ENCODE measurements around the gene ALAD. TPM values are rescaled to one million over a fixed set of nuclear protein-coding genes. Genes with fewer than 3 reads are reported as not detected.

Gene ALAD
- total RNA-seq, 1 donor from 2014 or later, result 5.1 TPM

DNA sequence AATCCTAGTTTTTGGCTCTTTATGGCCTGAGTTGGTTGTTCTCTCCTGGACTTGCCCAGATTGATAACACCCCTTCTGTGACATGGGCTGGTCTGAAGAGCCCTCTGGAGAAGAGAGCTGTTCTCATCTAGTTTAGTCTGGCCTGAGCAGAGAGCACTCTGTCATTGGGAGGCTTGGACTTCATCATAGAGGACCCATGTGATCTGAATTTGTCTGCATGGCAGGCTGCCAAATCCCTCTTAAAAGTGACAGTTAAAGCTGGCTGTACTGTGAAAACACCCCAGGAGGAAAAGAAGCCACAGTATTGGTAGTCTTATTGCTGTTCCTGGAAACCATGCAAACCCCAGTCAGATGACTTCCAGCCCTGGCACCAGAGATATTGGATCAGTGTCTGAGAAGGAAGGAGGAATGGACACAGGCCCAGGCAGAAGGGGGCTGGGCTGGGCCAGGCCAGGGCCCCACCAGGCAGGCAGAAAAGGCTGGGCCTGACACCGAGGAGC lies 57.3 kb downstream of the ALAD start:
- H3K4me3 ChIP-seq (ENCODE audit: low read depth, low read length), result no peak overlapping the region
- DNase-seq (ENCODE audit: low read depth), result no peak
- TF ChIP-seq, protein P1, sequence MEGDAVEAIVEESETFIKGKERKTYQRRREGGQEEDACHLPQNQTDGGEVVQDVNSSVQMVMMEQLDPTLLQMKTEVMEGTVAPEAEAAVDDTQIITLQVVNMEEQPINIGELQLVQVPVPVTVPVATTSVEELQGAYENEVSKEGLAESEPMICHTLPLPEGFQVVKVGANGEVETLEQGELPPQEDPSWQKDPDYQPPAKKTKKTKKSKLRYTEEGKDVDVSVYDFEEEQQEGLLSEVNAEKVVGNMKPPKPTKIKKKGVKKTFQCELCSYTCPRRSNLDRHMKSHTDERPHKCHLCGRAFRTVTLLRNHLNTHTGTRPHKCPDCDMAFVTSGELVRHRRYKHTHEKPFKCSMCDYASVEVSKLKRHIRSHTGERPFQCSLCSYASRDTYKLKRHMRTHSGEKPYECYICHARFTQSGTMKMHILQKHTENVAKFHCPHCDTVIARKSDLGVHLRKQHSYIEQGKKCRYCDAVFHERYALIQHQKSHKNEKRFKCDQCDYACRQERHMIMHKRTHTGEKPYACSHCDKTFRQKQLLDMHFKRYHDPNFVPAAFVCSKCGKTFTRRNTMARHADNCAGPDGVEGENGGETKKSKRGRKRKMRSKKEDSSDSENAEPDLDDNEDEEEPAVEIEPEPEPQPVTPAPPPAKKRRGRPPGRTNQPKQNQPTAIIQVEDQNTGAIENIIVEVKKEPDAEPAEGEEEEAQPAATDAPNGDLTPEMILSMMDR (conservative IDR thresholded peaks at IDR 0.05; ENCODE audit: low read depth, low read length), result no peak

GRCh38 chr9:113341712-113342410 lies 59.2 kb downstream of the ALAD start:
- no peak overlapping the region for H3K4me3 ChIP-seq (ENCODE audit: low read depth, low read length)
- TF ChIP-seq, protein P1 (conservative IDR thresholded peaks at IDR 0.05; ENCODE audit: low read depth, low read length), result no peak
- no peak for DNase-seq (ENCODE audit: low read depth)

- TF ChIP-seq, protein P1 (conservative IDR thresholded peaks at IDR 0.05; ENCODE audit: low read depth, low read length), result no peak
- DNase-seq (ENCODE audit: low read depth), result no peak
- H3K4me3 ChIP-seq (ENCODE audit: low read depth, low read length), result peak within 1 kb of the TSS; percentile 74
Observed at GRCh38 chr9:113340011-113340699, 60.9 kb downstream of the ALAD start, which contains the start of gene WDR31. TSS of gene WDR31 (minus strand) at chr9:113340275. CDS start at chr9:113332022, 8,253 bp downstream.

- no peak overlapping the region for H3K4me3 ChIP-seq (ENCODE audit: low read depth, low read length)
- no peak for DNase-seq (ENCODE audit: low read depth)
- TF ChIP-seq, protein P1 (conservative IDR thresholded peaks at IDR 0.05; ENCODE audit: low read depth, low read length), result no peak
Observed at GRCh38 chr9:113337714-113338113, 63.4 kb downstream of the ALAD start.

Other genes with a start within 250 kb of the ALAD start
- gene FKBP15, start 180.0 kb downstream of the ALAD start, total RNA-seq, result 13.3 and 14.6 TPM in 2 replicates
- gene SLC31A1, start 179.7 kb downstream of the ALAD start, total RNA-seq, result 8.1 and 15.4 TPM in 2 replicates
- gene CDC26, start 125.7 kb downstream of the ALAD start, total RNA-seq, result 30.5 and 44.6 TPM in 2 replicates
- gene PRPF4, start 125.6 kb downstream of the ALAD start, total RNA-seq, result 29.1 and 43.8 TPM in 2 replicates
- gene RNF183, start 97.9 kb downstream of the ALAD start, total RNA-seq, result 3.9 TPM in 1 of 2 replicates, not detected in the other
- gene WDR31, start 61.0 kb downstream of the ALAD start, total RNA-seq, result 0.14 and 0.35 TPM in 2 replicates
- gene BSPRY, start 51.7 kb downstream of the ALAD start, total RNA-seq, result 8.8 and 15.2 TPM in 2 replicates
- gene HDHD3, start 24.3 kb downstream of the ALAD start, total RNA-seq, result 13.5 and 22.6 TPM in 2 replicates
- 46.1 and 111 TPM in 2 replicates for gene POLE3, start 9.4 kb upstream of the ALAD start, total RNA-seq
- 0.22 TPM in 1 of 2 replicates, not detected in the other for gene C9orf43, start 9.5 kb upstream of the ALAD start, total RNA-seq
- gene RGS3, start 62.4 kb upstream of the ALAD start, total RNA-seq, result 66.9 and 79.2 TPM in 2 replicates